HepG2 (cell line): Measurements from ENCODE around the gene SRP9. TPM values are rescaled to one million over a fixed set of nuclear protein-coding genes. Genes with fewer than 3 reads are reported as not detected.

Experiments used
- ATAC-seq: fragments of 200-7000 bp; cut with Tn5 transposase; 3 replicates; pipeline ENCODE4 v1.9.1; 2020; ENCODE audit warnings: mild to moderate bottlenecking, moderate library complexity
- Bru-seq: library from RNA; stranded (reverse); fragments of 400-500 nt; gene quantifications from one replicate; lab custom pipeline; 2021; lab: Mats Ljungman, UMichigan
- BruChase-seq, 2 experiments: library from RNA; stranded (reverse); fragments of 400-500 nt; gene quantifications; one replicate each; lab custom pipeline; 2021; lab: Mats Ljungman, UMichigan
- BruUV-seq: library from RNA; stranded (reverse); fragments of 400-500 nt; replicated peaks from 2 replicates; lab custom pipeline; 2021; lab: Mats Ljungman, UMichigan
- CTCF ChIA-PET: fragments of 300-600 bp; formaldehyde crosslinking; extraction: SDS; loops from one replicate; lab custom pipeline; 2021; ENCODE audit warnings: low total read pairs, inconsistent platforms, low intra/inter-chr PET ratio; lab: Yijun Ruan, JAX
- POLR2A ChIA-PET: fragments of 350-600 bp; sonication (Branson Sonifier 250); formaldehyde crosslinking; loops from one replicate; lab custom pipeline; 2020; ENCODE audit warnings: antibody characterized with exemption, inconsistent platforms; lab: Yijun Ruan, JAX
- DNase-seq: peaks from one replicate; pipeline ENCODE4 v3.0.0-alpha.2; 2015; ENCODE audit warnings: low spot score
- FAIRE-seq: peaks from 3 replicates; lab custom pipeline; 2011; peaks lifted over from hg19 to GRCh38; lab: Jason Lieb, UNC
- H2AFZ ChIP-seq: one replicate; pipeline ENCODE4 v1.6.1; 2011; ENCODE audit warnings: low read length, inconsistent platforms
- H3K27ac ChIP-seq: fragments of 300-600 bp; 3 replicates; pipeline ENCODE4 v1.8.0; 2011; ENCODE audit warnings: mixed run types, mild to moderate bottlenecking, mixed read lengths, low read length, inconsistent platforms; ENCODE audit not compliant: insufficient read depth; ENCODE audit errors: extremely low read length
- H3K27me3 ChIP-seq, 2 experiments: fragments of 200-600 bp in 1 of 2; 2 replicates in 1 of 2; 3 replicates in 1 of 2; pipeline versions ENCODE4 v1.6.0 to v1.8.0; 2011; ENCODE audit warnings: low read length in 2 of 2, mild to moderate bottlenecking in 2 of 2, moderate library complexity in 2 of 2, inconsistent platforms in 1 of 2; ENCODE audit not compliant: insufficient read depth in 2 of 2, control insufficient read depth in 1 of 2
- H3K36me3 ChIP-seq, 2 experiments: fragments of 200-600 bp in 1 of 2; replicated peaks in 1 of 2; 2 replicates in 1 of 2; 3 replicates in 1 of 2; pipeline versions ENCODE4 v1.5.1 to v1.8.0; 2011; ENCODE audit warnings: low read length in 2 of 2, inconsistent platforms in 1 of 2; ENCODE audit not compliant: insufficient read depth in 2 of 2, control insufficient read depth in 1 of 2
- H3K4me1 ChIP-seq: 2 replicates; pipeline ENCODE4 v1.5.1; 2012; ENCODE audit warnings: low read length, inconsistent platforms; ENCODE audit not compliant: insufficient read depth
- H3K4me2 ChIP-seq: 2 replicates; pipeline ENCODE4 v1.6.0; 2011; ENCODE audit warnings: low read depth, low read length, inconsistent platforms
- H3K4me3 ChIP-seq, 3 experiments: fragments of 200-600 bp in 1 of 3; sonication (generic), shearing (Covaris generic) in 1 of 3; replicated peaks in 1 of 3; 2 replicates each; pipeline ENCODE4 v1.5.1; 2011 to 2016; ENCODE audit warnings: low read length in 3 of 3, inconsistent platforms in 2 of 3, low read depth in 2 of 3, mild to moderate bottlenecking in 2 of 3, control low read depth in 1 of 3, mixed read lengths in 1 of 3; ENCODE audit not compliant: insufficient read depth in 1 of 3
- H3K79me2 ChIP-seq: one replicate; pipeline ENCODE4 v1.6.1; 2011; ENCODE audit warnings: low read length, inconsistent platforms; ENCODE audit not compliant: insufficient read depth
- H3K9ac ChIP-seq: 2 replicates; pipeline ENCODE4 v1.6.0; 2011; ENCODE audit warnings: mild to moderate bottlenecking, low read depth, low read length, inconsistent platforms; ENCODE audit not compliant: insufficient read depth
- H3K9me3 ChIP-seq: 2 replicates; pipeline ENCODE4 v1.5.1; 2012; ENCODE audit warnings: mild to moderate bottlenecking, low read length
- H4K20me1 ChIP-seq: 2 replicates; pipeline ENCODE4 v1.6.0; 2011; ENCODE audit warnings: inconsistent platforms, mild to moderate bottlenecking, low read length, moderate library complexity; ENCODE audit not compliant: insufficient read depth
- GATA4 ChIP-seq: sonication (generic); IDR thresholded peaks from 2 replicates; pipeline ENCODE4 v1.6.1; 2016; ENCODE audit warnings: antibody characterized with exemption, low read depth, borderline replicate concordance
- KDM6A ChIP-seq: IDR thresholded peaks from 2 replicates; pipeline ENCODE4 v1.6.1; 2016; ENCODE audit warnings: low read depth
- KLF12 ChIP-seq: sonication (generic); formaldehyde crosslinking; IDR thresholded peaks from 2 replicates; pipeline ENCODE4 v1.4.0; 2020; ENCODE audit warnings: missing genetic modification reagents, borderline replicate concordance
- MTERF4 ChIP-seq: sonication (generic); formaldehyde crosslinking; IDR thresholded peaks from 2 replicates; pipeline ENCODE4 v1.8.0; 2023; ENCODE audit warnings: mild to moderate bottlenecking, missing genetic modification reagents
- SAP130 ChIP-seq: IDR thresholded peaks from 2 replicates; pipeline ENCODE4 v1.6.1; 2016; ENCODE audit warnings: low read depth
- ZNF142 ChIP-seq: sonication (generic); formaldehyde crosslinking; IDR thresholded peaks from 2 replicates; pipeline ENCODE4 v1.4.0; 2020; ENCODE audit warnings: missing genetic modification reagents
- ZNF3 ChIP-seq: IDR thresholded peaks from 2 replicates; pipeline ENCODE4 v1.7.0; 2017; ENCODE audit warnings: inconsistent platforms
- ZNF629 ChIP-seq: sonication (generic); formaldehyde crosslinking; conservative IDR thresholded peaks from 2 replicates; pipeline ENCODE4 v1.5.0; 2020; ENCODE audit warnings: missing genetic modification reagents
- ZNF781 ChIP-seq: sonication (generic); formaldehyde crosslinking; IDR thresholded peaks from 2 replicates; pipeline ENCODE4 v1.5.1; 2020; ENCODE audit warnings: borderline replicate concordance, mild to moderate bottlenecking, missing genetic modification reagents; ENCODE audit errors: not compliant biosample characterization
- ZNF841 ChIP-seq: sonication (generic); formaldehyde crosslinking; IDR thresholded peaks from 2 replicates; pipeline ENCODE4 v1.8.1; 2023; ENCODE audit warnings: missing genetic modification reagents, borderline replicate concordance
- WGBS: methylation state at CpG from one replicate; pipeline ENCODE4 v1.1.6; 2017; ENCODE audit warnings: low lambda C conversion rate; 5-methylcytosine and 5-hydroxymethylcytosine counted together
- in situ Hi-C: cut with HindIII; loops from 2 replicates; pipeline ENCODE4 v1.10.0; 2017; ENCODE audit warnings: low pct_unique_long_range_greater_than_20kb; ENCODE audit not compliant: extremely low pct_ligation_motif_present
- intact Hi-C: fragments of 100-400 bp; cut with micrococcal nuclease; formaldehyde crosslinking; loops from one replicate; pipeline ENCODE4 v1.10.0; 2022; ENCODE audit not compliant: unreplicated experiment
- long read RNA-seq, 2 experiments: library from RNA in 1 of 2; library from polyadenylated mRNA in 1 of 2; stranded (forward) in 1 of 2; unstranded in 1 of 2; transcript quantifications; one replicate each; pipeline ENCODE4 v2.0.0, GENCODE V29; 2019 to 2022
- polyA minus RNA-seq, 3 experiments: library from RNA; depleted of rRNA, polyadenylated mRNA; stranded (reverse); fragments of >200 nt; gene quantifications; 2 replicates each; pipeline ENCODE4 v1.2.3, GENCODE V29; 2011; ENCODE audit warnings: low replicate concordance in 1 of 3
- polyA plus RNA-seq, 8 experiments: library from polyadenylated mRNA; depleted of rRNA in 3 of 8; stranded (reverse) in 7 of 8; unstranded in 1 of 8; fragments of >200 nt; fragmentation: Illumina TruSeq in 4 of 8; extraction: Trizol in 4 of 8; gene quantifications; 2 replicates each; pipeline versions ENCODE4 v1.2.1 to v1.2.3, GENCODE V29; 2011 to 2016; ENCODE audit warnings: low read depth in 4 of 8, missing spikeins in 1 of 8, mixed read lengths in 1 of 8; ENCODE audit not compliant: insufficient read depth in 1 of 8
- total RNA-seq, 5 experiments: library from RNA; depleted of rRNA; stranded (reverse); fragments of >200 nt; fragmentation: Illumina TruSeq; extraction: Trizol; gene quantifications; 2 replicates each; pipeline ENCODE4 v1.2.3, GENCODE V29; 2016; ENCODE audit warnings: low read depth in 1 of 5

The SRP9 gene
- total RNA-seq (2016; rRNA removed; fragmentation: Illumina TruSeq; extraction: Trizol) (251 and 524 TPM in 2 replicates), polyA plus RNA-seq (2011; rRNA removed) (217 and 307 TPM in 2 replicates), polyA minus RNA-seq (2011; rRNA and poly(A)+ RNA removed; ENCODE audit: low replicate concordance) (170 and 215 TPM in 2 replicates), Bru-seq, nascent RNA (percentile 95 among the genes with signal in this experiment), BruChase-seq, experiment 1, labeled RNA remaining after a 6-hour chase (percentile 97 among the genes with signal in this experiment), BruChase-seq, experiment 2, labeled RNA remaining after a 2-hour chase (percentile 95 among the genes with signal in this experiment)
- total RNA-seq (2016; cell fraction: cytosol; rRNA removed; fragmentation: Illumina TruSeq; extraction: Trizol; ENCODE audit: low read depth): 34.2 and 43.4 TPM in 2 replicates
- total RNA-seq (2016; cell fraction: insoluble cytoplasmic fraction; rRNA removed; fragmentation: Illumina TruSeq; extraction: Trizol): 284 and 524 TPM in 2 replicates
- 119 and 121 TPM in 2 replicates for total RNA-seq (2016; cell fraction: membrane; rRNA removed; fragmentation: Illumina TruSeq; extraction: Trizol)
- 114 and 119 TPM in 2 replicates for total RNA-seq (2016; cell fraction: nucleus; rRNA removed; fragmentation: Illumina TruSeq; extraction: Trizol)
- polyA plus RNA-seq (2011; cell fraction: cytosol; rRNA removed): 155 and 238 TPM in 2 replicates
- 51.6 and 71.1 TPM in 2 replicates for polyA plus RNA-seq (2011; cell fraction: nucleus; rRNA removed)
- polyA plus RNA-seq (2012): 199 and 240 TPM in 2 replicates
- polyA plus RNA-seq (2016; cell fraction: cytosol; fragmentation: Illumina TruSeq; extraction: Trizol; ENCODE audit: low read depth): 47.7 and 66.3 TPM in 2 replicates
- 592 and 651 TPM in 2 replicates for polyA plus RNA-seq (2016; cell fraction: insoluble cytoplasmic fraction; fragmentation: Illumina TruSeq; extraction: Trizol; ENCODE audit: low read depth)
- polyA plus RNA-seq (2016; cell fraction: membrane; fragmentation: Illumina TruSeq; extraction: Trizol; ENCODE audit: low read depth): 142 and 155 TPM in 2 replicates
- polyA plus RNA-seq (2016; cell fraction: nucleus; fragmentation: Illumina TruSeq; extraction: Trizol; ENCODE audit: insufficient read depth, low read depth): 229 and 237 TPM in 2 replicates
- polyA minus RNA-seq (2011; cell fraction: cytosol; rRNA and poly(A)+ RNA removed): 83.5 and 103 TPM in 2 replicates
- 38.2 and 45.3 TPM in 2 replicates for polyA minus RNA-seq (2011; cell fraction: nucleus; rRNA and poly(A)+ RNA removed)
- long read RNA-seq, experiment 1, transcript SRP9-203 (4 exons, 1,596 nt): minor isoform, 13 of 389 reads
- long read RNA-seq, experiment 1, transcript SRP9-201 (3 exons, 1,480 nt): major isoform, 346 of 389 reads
- long read RNA-seq, experiment 1, partial matches to known transcripts: 12 of 389 reads
- long read RNA-seq, experiment 1, other reads (novel, unspliced or antisense): 17 of 389 reads
- long read RNA-seq, experiment 2, transcript SRP9-201 (3 exons, 1,480 nt): major isoform, 57 of 245 reads
- long read RNA-seq, experiment 2, partial matches to known transcripts: 1 of 245 reads
- long read RNA-seq, experiment 2, other reads (novel, unspliced or antisense): 183 of 245 reads

- in situ Hi-C loops (no loop called here), intact Hi-C loops (loop anchor here (1.0 to 10.0 kb wide), 5 partner anchors 36 to 302 kb away; partner anchors contain the start of gene PYCR2)
- FAIRE-seq (peak; percentile 95), DNase-seq (peak; percentile 97), ATAC-seq (peak; percentile 99)
- H3K9ac ChIP-seq: peak within 1 kb of the TSS; percentile 98
- ChIA-PET POLR2A (interaction anchor here (0.5 to 6.6 kb wide), 44 partner anchors 9 to 333 kb away, joined by 3 to 87 read pairs (median 4); partner anchors contain the start of genes ENAH, EPHX1, H3-3A and LEFTY1), CTCF (interaction anchor here (1.1 to 1.9 kb wide), 4 partner anchors 33 to 303 kb away, joined by 3 to 17 read pairs (median 6); no protein-coding TSS in a partner anchor)
- peak within 1 kb of the TSS; percentile 97 for H3K27ac ChIP-seq
- peak within 1 kb of the TSS; percentile 96 to 99 (median 97) for H3K4me3 ChIP-seq
- H3K36me3 ChIP-seq: peaks cover 0 to 3% of the 10 kb centered on the region in 2 experiments; a peak in 2 of 5 replicates
- no peaks in the 10 kb centered on the region for H3K9me3 ChIP-seq
- peak within 1 kb of the TSS; percentile 74 for H2AFZ ChIP-seq
- peaks cover 27% of the 10 kb centered on the region for H4K20me1 ChIP-seq
- no peaks in the 10 kb centered on the region; a peak in 1 of 5 replicates for H3K27me3 ChIP-seq
- under 1% methylated on average over 12 of the region's 46 CpGs for WGBS
- peaks cover 65% of the 10 kb centered on the region for H3K4me1 ChIP-seq
- H3K4me2 ChIP-seq: peak within 1 kb of the TSS; percentile 90
- BruUV-seq: TSS peak; percentile 87
- H3K79me2 ChIP-seq: peaks cover 48% of the 10 kb centered on the region
- TF ChIP-seq GATA4: no peak
- 0 out of 2 replicates have a peak, but pooled peaks have one; percentile 4 for TF ChIP-seq ZNF142
- TF ChIP-seq SAP130 (CRISPR knock-in tag): peak; percentile 94
- peak; percentile 22; the same call in 1 of the 2 replicates for TF ChIP-seq KLF12
- TF ChIP-seq KDM6A (CRISPR knock-in tag): no peak
- TF ChIP-seq ZNF781 (CRISPR knock-in tag): no peak
- TF ChIP-seq MTERF4 (CRISPR knock-in tag): peak; percentile 87; the same call in 1 of the 2 replicates
- no peak for TF ChIP-seq ZNF841 (CRISPR knock-in tag)
- TF ChIP-seq ZNF3 (CRISPR knock-in tag): no peak
- TF ChIP-seq ZNF629: no peak
Measured at GRCh38 chr1:225777583-225778336, at the start of gene SRP9. SRP9 (plus strand) TSS chr1:225777826; CDS start chr1:225777941, 115 bp downstream.
